ENCODE results near the gene SLC25A33.

DNA sequence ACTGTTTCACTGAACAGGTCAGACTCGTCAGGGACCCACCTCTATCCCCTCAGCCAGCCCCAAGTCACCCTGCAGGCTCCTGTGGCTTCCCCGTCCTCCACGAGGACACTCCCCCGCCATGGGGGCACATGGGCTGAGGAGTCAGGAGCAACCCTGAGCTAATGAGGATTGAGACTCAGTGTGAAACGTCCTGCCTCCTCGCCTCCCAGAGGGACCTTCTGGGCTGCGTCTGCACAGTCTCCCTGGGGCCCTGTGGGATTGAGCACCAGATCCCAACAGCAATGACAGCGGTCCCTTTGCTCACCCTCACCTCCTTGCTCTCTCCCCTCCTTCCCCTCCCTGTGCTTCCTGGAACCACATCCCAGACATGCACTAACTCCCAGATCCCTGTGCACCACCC, 18.9 kb upstream of the SLC25A33 start:
- TF ChIP-seq POLR2AphosphoS5 (IDR thresholded peaks at IDR 0.05; ENCODE audit: low read depth, low read length) (no peak), PAX5 (IDR thresholded peaks at IDR 0.05; ENCODE audit: insufficient read depth, low read length, severe bottlenecking) (no peak), POLR2A (IDR thresholded peaks at IDR 0.05; ENCODE audit: low read depth, low read length) (no peak), TAF1 (IDR thresholded peaks at IDR 0.05; ENCODE audit: low read depth, low read length) (no peak), SPI1 (IDR thresholded peaks at IDR 0.05; ENCODE audit: low read depth, low read length) (no peak)

Data from GM12891 (cell line).